ENCODE measurements around the gene IRX3. TPM values are rescaled to one million over a fixed set of nuclear protein-coding genes. Genes with fewer than 3 reads are reported as not detected.

Gene IRX3
- total and polyA plus RNA-seq, 8 donors: 0.58 to 42.4 (median 13.5) TPM; not detected in 1

- H3K27ac ChIP-seq: no peak overlapping the region
- H3K4me3 ChIP-seq: no peak overlapping the region
- no peak for DNase-seq
- no peaks in the 10 kb centered on the region for H3K36me3 ChIP-seq
- no peaks in the 10 kb centered on the region for H3K27me3 ChIP-seq
- 73 to 86% (median 82%) methylated on average over 5 of the region's 5 CpGs for WGBS, 5 donors
- no peak for TF ChIP-seq EP300 (IDR thresholded peaks at IDR 0.05)
- TF ChIP-seq CTCF (IDR thresholded peaks at IDR 0.05): no peak
- TF ChIP-seq POLR2A (IDR thresholded peaks at IDR 0.05): no peak
- no peaks in the 10 kb centered on the region for H3K9me3 ChIP-seq
- no peaks in the 10 kb centered on the region for H3K4me1 ChIP-seq
- intact Hi-C loops (cut with DNase I; ENCODE audit: low total_unique reads): no loop called here
These were observed 41.0 kb upstream of the IRX3 start for GRCh38 chr16:54327609-54328008.

GRCh38 chr16:54326266-54326662, 39.7 kb upstream of the IRX3 start:
- intact Hi-C loops (cut with DNase I; ENCODE audit: low total_unique reads): no loop called here
- Histone ChIP-seq H3K4me3 (no peak overlapping the region), H3K27ac (no peak overlapping the region), H3K4me1 (no peaks in the 10 kb centered on the region), H3K9me3 (no peaks in the 10 kb centered on the region), H3K36me3 (no peaks in the 10 kb centered on the region), H3K27me3 (no peaks in the 10 kb centered on the region)
- no peak for TF ChIP-seq POLR2A (IDR thresholded peaks at IDR 0.05)
- TF ChIP-seq CTCF (IDR thresholded peaks at IDR 0.05): no peak
- no peak for TF ChIP-seq POLR2AphosphoS5 (IDR thresholded peaks at IDR 0.05)
- TF ChIP-seq EP300 (IDR thresholded peaks at IDR 0.05): no peak
- 67 to 81% (median 79%) methylated on average over 3 of the region's 3 CpGs for WGBS, 5 donors
- no peak for DNase-seq

GRCh38 chr16:54325616-54326265, 39.2 kb upstream of the IRX3 start:
- no peak for DNase-seq
- Histone ChIP-seq H3K9me3 (no peaks in the 10 kb centered on the region), H3K4me1 (no peaks in the 10 kb centered on the region), H3K27ac (no peak overlapping the region), H3K27me3 (no peaks in the 10 kb centered on the region), H3K36me3 (no peaks in the 10 kb centered on the region), H3K4me3 (no peak overlapping the region)
- TF ChIP-seq POLR2A (IDR thresholded peaks at IDR 0.05) (no peak), POLR2AphosphoS5 (IDR thresholded peaks at IDR 0.05) (no peak), EP300 (IDR thresholded peaks at IDR 0.05) (no peak), CTCF (IDR thresholded peaks at IDR 0.05) (no peak)
- intact Hi-C loops (cut with DNase I; ENCODE audit: low total_unique reads): no loop called here
- 60 to 72% (median 71%) methylated on average over 5 of the region's 5 CpGs for WGBS, 5 donors

- WGBS, 5 donors: 84 to 100% (median 88%) methylated on average over 2 of the region's 2 CpGs
- TF ChIP-seq POLR2AphosphoS5 (IDR thresholded peaks at IDR 0.05) (no peak), EP300 (IDR thresholded peaks at IDR 0.05) (no peak), CTCF (IDR thresholded peaks at IDR 0.05) (no peak), POLR2A (IDR thresholded peaks at IDR 0.05) (no peak)
- Histone ChIP-seq H3K9me3 (no peaks in the 10 kb centered on the region), H3K36me3 (no peaks in the 10 kb centered on the region), H3K4me3 (no peak overlapping the region), H3K4me1 (no peaks in the 10 kb centered on the region), H3K27ac (no peak overlapping the region), H3K27me3 (no peaks in the 10 kb centered on the region)
- DNase-seq: no peak
- intact Hi-C loops (cut with DNase I; ENCODE audit: low total_unique reads): no loop called here
These were observed 38.1 kb upstream of the IRX3 start for GRCh38 chr16:54324716-54325115.

Measured in stomach (tissue), 9 donors.